Mammary epithelial cell (primary cell): ENCODE measurements around the gene JAG2.

Experiments
- CTCF ChIP-seq, 2 donors: IDR thresholded peaks in 1 of 2; conservative IDR thresholded peaks in 1 of 2; 2 replicates each; pipeline ENCODE4 v1.5.1; 2011 to 2012; ENCODE audit warnings: inconsistent platforms in 2 of 2, low read length in 2 of 2, mild to moderate bottlenecking in 2 of 2, control low read depth in 1 of 2, low read depth in 1 of 2; ENCODE audit not compliant: insufficient read depth in 1 of 2; ENCODE audit errors: extremely low read depth in 1 of 2
- EZH2 ChIP-seq: IDR thresholded peaks from 2 replicates; pipeline ENCODE4 v1.6.1; 2012; ENCODE audit warnings: low read length, inconsistent platforms, borderline replicate concordance

- TF ChIP-seq CTCF (conservative IDR thresholded peaks at IDR 0.05 in 1 of 2, IDR thresholded peaks at IDR 0.05 in 1 of 2; ENCODE audit: extremely low read depth in 1 of 2, insufficient read depth in 1 of 2, low read depth in 1 of 2, low read length in 2 of 2) (no peak), EZH2 (no peak)
These were observed 3.4 kb downstream of the JAG2 start for GRCh38 chr14:105165134-105165704.
